HepG2 (cell line): ENCODE data around the gene TNFAIP3.

Experiments
- ARNT ChIP-seq: fragments of 450-650 bp; IDR thresholded peaks from 2 replicates; pipeline ENCODE4 v1.6.1; 2017
- EZH2 ChIP-seq: conservative IDR thresholded peaks from 2 replicates; pipeline ENCODE4 v1.6.1; 2012; ENCODE audit warnings: mild to moderate bottlenecking, low read depth, low read length, moderate library complexity
- FOXO1 ChIP-seq: sonication (generic); formaldehyde crosslinking; IDR thresholded peaks from 2 replicates; pipeline ENCODE4 v1.4.0; 2020; ENCODE audit warnings: missing genetic modification reagents
- HCFC1 ChIP-seq: fragments of 150-350 bp; IDR thresholded peaks from 2 replicates; pipeline ENCODE4 v1.6.1; 2014; ENCODE audit warnings: low read depth, low read length
- NCOA1 ChIP-seq: sonication (generic); formaldehyde crosslinking; IDR thresholded peaks from 2 replicates; pipeline ENCODE4 v1.9.0; 2021; ENCODE audit warnings: missing genetic modification reagents
- SP140L ChIP-seq: sonication (generic); formaldehyde crosslinking; IDR thresholded peaks from 2 replicates; pipeline ENCODE4 v1.4.0; 2020; ENCODE audit warnings: missing genetic modification reagents, borderline replicate concordance
- SP2 ChIP-seq: sonication (generic); formaldehyde crosslinking; IDR thresholded peaks from 2 replicates; pipeline ENCODE4 v1.5.1; 2020; ENCODE audit warnings: mild to moderate bottlenecking, missing genetic modification reagents
- YY1 ChIP-seq: IDR thresholded peaks from 2 replicates; pipeline ENCODE4 v1.6.1; 2011; ENCODE audit warnings: low read length, low read depth, moderate library complexity, mild to moderate bottlenecking; ENCODE audit not compliant: insufficient read depth, insufficient replicate concordance
- ZBTB2 ChIP-seq: sonication (generic); formaldehyde crosslinking; IDR thresholded peaks from 2 replicates; pipeline ENCODE4 v1.8.0; 2022; ENCODE audit warnings: low read depth, missing genetic modification reagents
- ZMYM4 ChIP-seq: sonication (generic); formaldehyde crosslinking; IDR thresholded peaks from 2 replicates; pipeline ENCODE4 v1.8.1; 2023; ENCODE audit warnings: mild to moderate bottlenecking, missing genetic modification reagents
- ZNF326 ChIP-seq: sonication (generic); formaldehyde crosslinking; IDR thresholded peaks from 2 replicates; pipeline ENCODE4 v1.4.0; 2020; ENCODE audit warnings: missing genetic modification reagents, borderline replicate concordance
- ZNF607 ChIP-seq: sonication (generic); formaldehyde crosslinking; IDR thresholded peaks from 2 replicates; pipeline ENCODE4 v1.5.1; 2020; ENCODE audit warnings: missing genetic modification reagents, mild to moderate bottlenecking, borderline replicate concordance
- TF ChIP-seq, protein P1 (sequence below): sonication (generic); formaldehyde crosslinking; IDR thresholded peaks from 2 replicates; pipeline ENCODE4 v1.5.0; 2020; ENCODE audit warnings: mild to moderate bottlenecking, missing genetic modification reagents, moderate library complexity
- TF ChIP-seq, protein P2 (sequence below): sonication (generic); formaldehyde crosslinking; IDR thresholded peaks from 2 replicates; pipeline ENCODE4 v1.4.0; 2020; ENCODE audit warnings: mild to moderate bottlenecking, missing genetic modification reagents

DNA sequence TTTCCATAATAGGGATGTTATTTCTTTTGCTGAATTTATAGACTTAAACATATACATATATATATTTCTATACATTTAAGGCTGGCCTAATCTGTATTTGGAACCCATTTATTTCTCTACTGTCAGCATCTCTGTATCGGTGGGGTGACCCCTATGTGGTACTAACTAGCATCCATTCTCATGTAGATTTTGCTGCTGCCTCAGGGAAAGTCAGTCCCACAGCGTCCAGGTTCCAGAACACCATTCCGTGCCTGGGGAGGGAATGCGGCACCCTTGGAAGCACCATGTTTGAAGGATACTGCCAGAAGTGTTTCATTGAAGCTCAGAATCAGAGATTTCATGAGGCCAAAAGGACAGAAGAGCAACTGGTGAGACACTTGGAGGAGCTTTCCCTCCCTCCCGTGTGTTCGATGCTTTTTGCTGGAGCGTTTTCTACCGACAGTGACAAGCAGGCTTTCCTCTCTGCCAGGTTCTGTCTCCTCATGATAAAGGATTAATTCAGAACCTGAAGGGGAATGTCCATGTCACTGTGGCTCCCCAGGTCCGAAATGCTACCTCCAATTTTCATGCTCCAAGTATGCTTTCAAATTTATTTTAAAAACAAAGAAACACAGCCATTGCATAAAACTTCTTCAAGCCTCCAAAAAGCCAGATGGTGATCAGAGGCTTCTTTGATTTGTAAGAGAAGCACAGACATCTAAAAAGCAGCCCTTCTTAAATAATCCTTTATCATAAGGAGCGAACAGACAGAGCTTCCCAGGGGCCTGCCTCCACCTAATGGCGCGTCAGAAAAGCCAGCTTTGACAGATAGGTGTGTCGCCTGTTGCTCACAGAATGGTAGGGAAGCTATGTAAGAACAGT is 13.1 kb downstream of the TNFAIP3 start:
- TF ChIP-seq NCOA1 (CRISPR knock-in tag) (no peak), ZMYM4 (CRISPR knock-in tag) (no peak), FOXO1 (no peak), HCFC1 (no peak), ARNT (no peak), ZNF607 (CRISPR knock-in tag) (no peak), SP140L (CRISPR knock-in tag) (no peak), YY1 (no peak), ZBTB2 (CRISPR knock-in tag) (no peak), ZNF326 (no peak), SP2 (CRISPR knock-in tag) (no peak), EZH2 (no peak)
- TF ChIP-seq, protein P1, sequence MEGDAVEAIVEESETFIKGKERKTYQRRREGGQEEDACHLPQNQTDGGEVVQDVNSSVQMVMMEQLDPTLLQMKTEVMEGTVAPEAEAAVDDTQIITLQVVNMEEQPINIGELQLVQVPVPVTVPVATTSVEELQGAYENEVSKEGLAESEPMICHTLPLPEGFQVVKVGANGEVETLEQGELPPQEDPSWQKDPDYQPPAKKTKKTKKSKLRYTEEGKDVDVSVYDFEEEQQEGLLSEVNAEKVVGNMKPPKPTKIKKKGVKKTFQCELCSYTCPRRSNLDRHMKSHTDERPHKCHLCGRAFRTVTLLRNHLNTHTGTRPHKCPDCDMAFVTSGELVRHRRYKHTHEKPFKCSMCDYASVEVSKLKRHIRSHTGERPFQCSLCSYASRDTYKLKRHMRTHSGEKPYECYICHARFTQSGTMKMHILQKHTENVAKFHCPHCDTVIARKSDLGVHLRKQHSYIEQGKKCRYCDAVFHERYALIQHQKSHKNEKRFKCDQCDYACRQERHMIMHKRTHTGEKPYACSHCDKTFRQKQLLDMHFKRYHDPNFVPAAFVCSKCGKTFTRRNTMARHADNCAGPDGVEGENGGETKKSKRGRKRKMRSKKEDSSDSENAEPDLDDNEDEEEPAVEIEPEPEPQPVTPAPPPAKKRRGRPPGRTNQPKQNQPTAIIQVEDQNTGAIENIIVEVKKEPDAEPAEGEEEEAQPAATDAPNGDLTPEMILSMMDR (CRISPR knock-in tag): no peak
- TF ChIP-seq, protein P2, sequence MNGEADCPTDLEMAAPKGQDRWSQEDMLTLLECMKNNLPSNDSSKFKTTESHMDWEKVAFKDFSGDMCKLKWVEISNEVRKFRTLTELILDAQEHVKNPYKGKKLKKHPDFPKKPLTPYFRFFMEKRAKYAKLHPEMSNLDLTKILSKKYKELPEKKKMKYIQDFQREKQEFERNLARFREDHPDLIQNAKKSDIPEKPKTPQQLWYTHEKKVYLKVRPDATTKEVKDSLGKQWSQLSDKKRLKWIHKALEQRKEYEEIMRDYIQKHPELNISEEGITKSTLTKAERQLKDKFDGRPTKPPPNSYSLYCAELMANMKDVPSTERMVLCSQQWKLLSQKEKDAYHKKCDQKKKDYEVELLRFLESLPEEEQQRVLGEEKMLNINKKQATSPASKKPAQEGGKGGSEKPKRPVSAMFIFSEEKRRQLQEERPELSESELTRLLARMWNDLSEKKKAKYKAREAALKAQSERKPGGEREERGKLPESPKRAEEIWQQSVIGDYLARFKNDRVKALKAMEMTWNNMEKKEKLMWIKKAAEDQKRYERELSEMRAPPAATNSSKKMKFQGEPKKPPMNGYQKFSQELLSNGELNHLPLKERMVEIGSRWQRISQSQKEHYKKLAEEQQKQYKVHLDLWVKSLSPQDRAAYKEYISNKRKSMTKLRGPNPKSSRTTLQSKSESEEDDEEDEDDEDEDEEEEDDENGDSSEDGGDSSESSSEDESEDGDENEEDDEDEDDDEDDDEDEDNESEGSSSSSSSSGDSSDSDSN: no peak
